Colonic mucosa (tissue), 4 donors: Measurements from ENCODE around the gene FARP2. TPM values are rescaled to one million over a fixed set of nuclear protein-coding genes. Genes with fewer than 3 reads are reported as not detected.
A peak's percentile ranks its signal among the peaks of the same experiment; 100 is the strongest.

ENCODE experiments used
- DNase-seq: peaks from one replicate; pipeline ENCODE4 v3.0.0-alpha.2; 2020
- H3K27ac ChIP-seq: fragments of 200-600 bp; one replicate; pipeline ENCODE4 v1.8.0; 2021
- H3K27me3 ChIP-seq: fragments of 200-600 bp; one replicate; pipeline ENCODE4 v1.8.0; 2021
- H3K36me3 ChIP-seq: fragments of 200-600 bp; one replicate; pipeline ENCODE4 v1.8.0; 2021
- H3K4me1 ChIP-seq: fragments of 200-600 bp; one replicate; pipeline ENCODE4 v1.8.0; 2021; ENCODE audit warnings: mild to moderate bottlenecking
- H3K4me3 ChIP-seq: fragments of 200-600 bp; one replicate; pipeline ENCODE4 v1.8.0; 2021
- H3K9ac ChIP-seq, 2 donors: one replicate each; pipeline ENCODE4 v1.7.0; 2013; ENCODE audit warnings: control low read depth in 2 of 2, low read depth in 2 of 2, low read length in 2 of 2
- H3K9me3 ChIP-seq: fragments of 200-600 bp; one replicate; pipeline ENCODE4 v1.8.0; 2021
- intact Hi-C: fragments of 100-400 bp; cut with DNase I; formaldehyde crosslinking; loops from one replicate; pipeline ENCODE4 v1.14.1; 2022
- total RNA-seq, 2 donors: library from RNA; stranded (reverse); fragmentation: NEBNext Ultra II Directional in 1 of 2; extraction: Animal tissue kit (Norgen Biotek cat#: 25700) in 1 of 2; gene quantifications; one replicate each; pipeline ENCODE4 v1.2.1, GENCODE V29; 2021
- TF ChIP-seq, protein P1 (sequence below): fragments of 200-600 bp; IDR thresholded peaks from one replicate; pipeline ENCODE4 v1.8.0; 2022; ENCODE audit warnings: antibody characterized with exemption, mild to moderate bottlenecking
- donor health status: healthy.
- donor health status: DM: no; HTN: no; CAD: no.
- donor health status: DM: no; HTN: no; CAD: no.

FARP2 gene
- total RNA-seq, 2 donors from 2014 or later = 107 to 122 TPM

DNA sequence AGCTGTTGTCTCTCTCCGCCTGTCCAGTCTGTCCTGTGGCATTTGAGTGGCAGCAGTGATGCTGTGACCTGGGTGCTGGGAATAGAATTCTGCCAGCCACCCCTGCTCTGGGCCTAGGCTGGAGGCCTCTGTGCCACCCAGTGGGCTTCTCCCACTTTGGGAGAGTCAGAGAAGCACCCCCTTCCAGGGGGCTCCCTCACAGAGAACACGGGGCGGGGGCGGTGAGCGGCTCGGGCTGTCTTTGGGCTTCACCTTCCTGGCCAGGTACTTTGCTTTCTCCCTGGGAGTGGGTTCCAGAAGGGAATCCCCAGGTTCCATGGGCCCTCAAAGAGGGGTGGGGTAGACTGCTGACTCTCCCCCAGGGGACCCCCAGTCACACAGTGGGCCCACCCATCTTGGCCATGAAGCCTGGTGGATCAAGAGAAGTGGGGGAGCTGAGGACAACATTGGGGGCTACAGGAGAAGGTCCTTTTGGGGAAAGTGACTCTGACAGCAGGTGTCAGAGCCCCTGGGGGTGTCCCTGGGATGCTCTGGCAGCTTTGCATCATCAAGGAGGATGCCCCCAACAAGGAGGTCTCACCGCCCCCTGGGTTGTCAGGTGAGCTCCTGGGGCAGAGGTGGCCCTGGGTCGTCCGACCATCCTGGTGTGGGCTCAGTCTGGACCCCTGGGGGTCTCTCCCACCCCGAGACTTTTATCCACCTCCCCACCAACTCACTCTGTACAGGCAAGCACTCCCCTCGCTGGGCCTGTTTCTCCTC lies 183.7 kb downstream of the FARP2 start:
- TF ChIP-seq, protein P1, sequence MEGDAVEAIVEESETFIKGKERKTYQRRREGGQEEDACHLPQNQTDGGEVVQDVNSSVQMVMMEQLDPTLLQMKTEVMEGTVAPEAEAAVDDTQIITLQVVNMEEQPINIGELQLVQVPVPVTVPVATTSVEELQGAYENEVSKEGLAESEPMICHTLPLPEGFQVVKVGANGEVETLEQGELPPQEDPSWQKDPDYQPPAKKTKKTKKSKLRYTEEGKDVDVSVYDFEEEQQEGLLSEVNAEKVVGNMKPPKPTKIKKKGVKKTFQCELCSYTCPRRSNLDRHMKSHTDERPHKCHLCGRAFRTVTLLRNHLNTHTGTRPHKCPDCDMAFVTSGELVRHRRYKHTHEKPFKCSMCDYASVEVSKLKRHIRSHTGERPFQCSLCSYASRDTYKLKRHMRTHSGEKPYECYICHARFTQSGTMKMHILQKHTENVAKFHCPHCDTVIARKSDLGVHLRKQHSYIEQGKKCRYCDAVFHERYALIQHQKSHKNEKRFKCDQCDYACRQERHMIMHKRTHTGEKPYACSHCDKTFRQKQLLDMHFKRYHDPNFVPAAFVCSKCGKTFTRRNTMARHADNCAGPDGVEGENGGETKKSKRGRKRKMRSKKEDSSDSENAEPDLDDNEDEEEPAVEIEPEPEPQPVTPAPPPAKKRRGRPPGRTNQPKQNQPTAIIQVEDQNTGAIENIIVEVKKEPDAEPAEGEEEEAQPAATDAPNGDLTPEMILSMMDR = no peak

GRCh38 chr2:241540401-241540770 lies 184.3 kb downstream of the FARP2 start:
- no peaks in the 10 kb centered on the region for H3K36me3 ChIP-seq
- H3K9ac ChIP-seq = no peak overlapping the region
- TF ChIP-seq, protein P1 = no peak
- H3K9me3 ChIP-seq = no peaks in the 10 kb centered on the region
- H3K4me3 ChIP-seq = peak overlapping the region; percentile 38
- H3K27ac ChIP-seq = no peak overlapping the region
- intact Hi-C loops = no loop called here
- H3K27me3 ChIP-seq = peaks cover 23% of the 10 kb centered on the region
- no peaks in the 10 kb centered on the region for H3K4me1 ChIP-seq
- DNase-seq = no peak

More for the DNA sequence above, 183.7 kb downstream of the FARP2 start:
- no peak for DNase-seq
- Histone ChIP-seq H3K9ac (no peak overlapping the region), H3K9me3 (no peaks in the 10 kb centered on the region), H3K4me3 (no peak overlapping the region), H3K27ac (no peak overlapping the region), H3K4me1 (no peaks in the 10 kb centered on the region), H3K36me3 (no peaks in the 10 kb centered on the region), H3K27me3 (peaks cover 23% of the 10 kb centered on the region)
- intact Hi-C loops = no loop called here

DNA sequence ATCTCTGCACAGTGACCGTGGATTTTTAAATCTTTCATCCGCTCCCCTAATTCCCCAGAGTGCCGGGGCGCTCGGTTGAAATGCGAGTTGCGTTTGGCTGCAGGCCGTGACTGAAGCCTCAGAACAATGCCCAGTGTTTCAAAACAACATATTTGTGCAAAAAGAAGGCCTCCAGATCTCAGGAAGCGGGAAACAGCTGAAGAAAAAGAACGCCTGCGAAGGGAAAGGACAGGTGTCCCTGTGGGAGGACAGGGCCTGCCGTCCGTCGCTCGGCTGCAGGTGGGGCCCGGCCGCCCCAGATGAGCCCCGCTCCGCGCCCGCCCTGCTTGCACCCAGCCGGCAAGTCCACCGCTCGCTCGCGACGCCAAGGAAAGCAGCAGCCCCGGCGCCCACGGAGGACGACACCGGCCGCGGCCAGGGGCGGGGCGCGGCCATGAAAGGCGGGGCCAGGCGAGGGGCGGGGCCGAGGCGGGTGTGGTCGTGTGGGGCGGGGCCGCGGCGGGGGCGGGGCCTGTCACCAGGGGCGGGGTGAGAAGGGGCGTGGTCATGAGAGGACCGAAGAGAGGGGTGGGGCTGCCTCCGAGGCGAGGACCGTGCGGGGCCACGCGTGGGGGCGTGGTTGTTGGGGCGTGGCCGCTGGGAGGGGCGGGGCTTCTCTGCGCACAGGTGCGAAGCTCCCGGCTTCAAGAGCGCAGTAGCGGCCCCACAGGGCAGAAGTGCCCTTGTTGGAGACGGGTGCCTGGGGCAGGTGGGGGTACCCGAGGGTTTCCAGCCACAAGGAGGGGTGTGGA lies 184.9 kb downstream of the FARP2 start:
- Histone ChIP-seq H3K4me1 (no peaks in the 10 kb centered on the region), H3K27ac (no peak overlapping the region), H3K9me3 (no peaks in the 10 kb centered on the region), H3K9ac (no peak overlapping the region), H3K36me3 (no peaks in the 10 kb centered on the region), H3K27me3 (peaks cover 23% of the 10 kb centered on the region), H3K4me3 (peak overlapping the region; percentile 38)
- intact Hi-C loops = no loop called here
- TF ChIP-seq, protein P1 = no peak
- DNase-seq = peak; percentile 80

- Histone ChIP-seq H3K27me3 (peaks cover 23% of the 10 kb centered on the region), H3K4me1 (no peaks in the 10 kb centered on the region), H3K4me3 (no peak overlapping the region), H3K9ac (no peak overlapping the region), H3K36me3 (no peaks in the 10 kb centered on the region), H3K27ac (no peak overlapping the region), H3K9me3 (no peaks in the 10 kb centered on the region)
- no peak for DNase-seq
- intact Hi-C loops = no loop called here
- TF ChIP-seq, protein P1 = no peak
Measured at GRCh38 chr2:241541564-241542277, 185.6 kb downstream of the FARP2 start.

- Histone ChIP-seq H3K9ac (no peak overlapping the region), H3K9me3 (no peaks in the 10 kb centered on the region), H3K4me3 (no peak overlapping the region), H3K36me3 (no peaks in the 10 kb centered on the region), H3K27me3 (peaks cover 23% of the 10 kb centered on the region), H3K4me1 (no peaks in the 10 kb centered on the region), H3K27ac (no peak overlapping the region)
- intact Hi-C loops = no loop called here
- DNase-seq = no peak
- TF ChIP-seq, protein P1 = no peak
Measured at GRCh38 chr2:241542278-241542605, 186.2 kb downstream of the FARP2 start.
